Activated T-helper 1 cell treated with anti-CD3 and anti-CD28 coated beads, Interleukin-2, amount 50 U/mL, for 16 hours (primary cell): ENCODE results near the gene VEGFC.

Experiments
- DNase-seq, 2 donors: peaks; one replicate each; pipeline ENCODE4 v3.0.0-alpha.2; 2020; ENCODE audit warnings: low read depth in 1 of 2, low spot score in 1 of 2

Gene VEGFC

GRCh38 chr4:176762661-176763308 is 29.9 kb downstream of the VEGFC start:
- no peak for DNase-seq

GRCh38 chr4:176761872-176762271 is 30.9 kb downstream of the VEGFC start:
- no peak for DNase-seq

DNA sequence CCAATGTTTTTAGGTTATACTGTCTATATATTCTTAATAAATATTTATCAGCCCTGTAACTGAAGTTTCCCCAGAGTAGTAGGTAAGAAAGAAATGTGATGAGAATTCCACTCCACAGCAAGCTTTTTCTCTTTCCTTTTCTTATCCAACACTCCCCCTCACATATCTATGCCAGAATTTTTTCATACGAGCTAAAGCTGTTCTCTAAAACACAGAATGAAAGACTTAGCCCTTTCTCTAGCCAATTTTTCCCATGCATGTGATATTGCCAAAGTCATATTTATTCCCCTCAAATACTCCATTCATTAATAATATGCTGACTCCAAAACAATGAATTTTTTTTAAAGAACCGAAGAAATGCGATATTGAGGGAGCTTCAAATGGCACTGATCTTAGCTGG is 32.3 kb downstream of the VEGFC start:
- DNase-seq = no peak

GRCh38 chr4:176758731-176759130 is 34.0 kb downstream of the VEGFC start:
- no peak for DNase-seq

DNA sequence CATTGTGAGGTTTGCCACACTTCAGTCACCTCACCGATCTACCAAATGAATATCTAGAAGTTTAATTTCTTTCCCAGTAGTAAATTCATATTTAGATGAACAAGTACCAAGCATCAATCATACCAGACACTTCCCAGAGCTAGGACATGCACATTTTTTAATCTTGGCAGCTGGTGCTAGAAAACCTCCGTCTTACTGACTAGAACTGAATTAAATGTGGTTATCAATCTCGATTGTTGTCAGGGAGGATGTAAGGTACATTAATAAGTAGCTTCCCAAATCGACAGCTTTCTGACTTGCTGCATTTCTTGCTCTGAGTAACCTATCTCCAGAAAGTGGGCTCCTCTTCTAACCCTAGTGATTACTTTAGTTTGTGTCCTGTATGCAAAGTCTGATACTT is 34.4 kb downstream of the VEGFC start:
- DNase-seq = no peak

DNA sequence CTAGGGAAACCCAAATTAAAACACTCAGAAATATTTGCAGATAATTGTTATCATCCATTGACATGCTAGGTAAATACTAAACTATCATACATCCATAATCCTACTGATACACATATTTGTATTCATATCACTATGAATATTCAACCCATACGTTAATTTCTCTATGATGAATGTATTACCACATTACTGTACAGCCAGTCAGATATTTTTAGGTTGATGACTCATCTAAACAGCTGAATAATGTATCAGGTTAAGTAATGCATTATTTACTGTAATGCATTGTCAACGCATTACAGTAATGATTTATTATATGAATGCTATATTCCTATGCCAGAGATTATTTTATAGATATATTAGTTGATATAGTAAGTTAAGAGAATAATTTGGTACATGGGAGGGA is 37.1 kb downstream of the VEGFC start:
- DNase-seq = no peak

DNA sequence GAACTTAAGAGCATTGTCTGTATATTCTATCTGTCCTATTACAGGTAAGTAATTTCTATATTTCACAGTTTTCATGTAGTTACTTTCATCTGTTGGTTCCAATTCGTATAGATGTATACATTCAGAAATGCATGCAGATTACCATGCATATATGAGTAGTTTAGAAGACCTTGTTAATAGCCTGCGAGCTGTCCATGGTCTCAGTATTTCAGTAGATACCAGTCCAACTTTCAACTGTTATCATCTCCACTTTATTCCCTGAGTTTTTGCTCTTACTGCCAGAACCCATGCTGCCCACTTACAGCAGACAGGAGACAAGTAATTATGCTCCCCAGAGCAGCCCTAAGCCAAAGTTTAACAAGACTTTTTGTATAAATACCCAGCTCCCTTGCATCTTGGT is 37.7 kb downstream of the VEGFC start:
- DNase-seq = no peak

DNA sequence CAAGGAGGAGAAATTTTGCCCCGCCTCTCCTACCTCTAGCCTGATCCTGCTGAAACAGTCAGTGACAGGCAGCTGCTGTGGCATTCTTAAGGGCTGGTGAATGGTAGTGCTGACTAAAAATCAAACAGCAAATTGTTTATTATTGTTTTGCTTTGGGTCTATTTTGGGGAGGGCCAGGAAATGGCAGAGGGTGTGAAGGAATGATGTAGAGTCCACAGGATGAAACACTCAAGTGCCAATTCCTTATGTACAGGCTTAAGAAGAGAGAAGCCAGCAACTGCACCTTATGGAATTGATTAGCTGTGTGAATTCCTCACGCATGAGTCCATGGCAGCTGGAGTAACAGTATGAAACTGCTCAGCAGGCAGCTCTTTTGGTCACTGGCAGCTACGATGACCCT is 39.7 kb downstream of the VEGFC start:
- DNase-seq = no peak

- DNase-seq = no peak
Observed at GRCh38 chr4:176752191-176752749, 40.5 kb downstream of the VEGFC start.

GRCh38 chr4:176751061-176751460 is 41.7 kb downstream of the VEGFC start:
- no peak for DNase-seq

DNA sequence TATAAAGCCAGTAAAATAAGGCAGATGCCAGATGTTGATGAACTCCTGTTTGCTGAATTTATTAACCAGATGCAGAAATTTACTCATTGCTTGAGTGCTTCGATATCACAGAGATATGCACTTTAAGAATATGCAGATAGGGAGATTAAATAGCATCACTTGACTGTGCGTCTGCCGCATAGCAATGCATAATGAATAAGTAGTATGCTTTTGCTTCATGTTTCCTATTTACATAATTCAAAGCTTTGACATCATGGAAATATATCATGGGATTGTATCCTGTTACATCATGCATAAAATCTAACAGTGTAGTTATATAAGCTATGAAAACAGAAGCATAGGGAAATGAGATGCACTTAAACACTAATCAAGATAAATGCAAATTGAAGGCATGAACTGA is 45.9 kb downstream of the VEGFC start:
- DNase-seq = no peak

DNA sequence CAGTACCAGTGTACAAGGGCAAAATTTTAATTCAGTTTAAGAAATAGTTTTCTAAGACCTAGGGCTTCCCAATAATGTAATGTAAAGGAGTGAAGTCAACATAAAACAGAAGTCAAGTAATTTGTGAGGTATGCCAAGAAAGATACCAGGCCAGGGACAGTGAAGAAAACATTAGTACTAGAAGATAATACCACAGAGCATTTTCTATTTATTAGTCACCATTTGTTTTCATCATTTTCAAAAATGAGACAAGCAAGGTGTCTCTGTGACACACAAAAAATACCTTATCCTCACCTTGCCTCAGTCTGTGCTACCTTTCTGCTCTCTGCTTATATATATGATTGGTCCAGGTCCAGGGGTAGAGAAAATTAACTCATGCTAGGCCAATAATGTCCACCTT is 46.8 kb downstream of the VEGFC start:
- no peak for DNase-seq

- no peak for DNase-seq
Observed at GRCh38 chr4:176744091-176744490, 48.6 kb downstream of the VEGFC start.

DNA sequence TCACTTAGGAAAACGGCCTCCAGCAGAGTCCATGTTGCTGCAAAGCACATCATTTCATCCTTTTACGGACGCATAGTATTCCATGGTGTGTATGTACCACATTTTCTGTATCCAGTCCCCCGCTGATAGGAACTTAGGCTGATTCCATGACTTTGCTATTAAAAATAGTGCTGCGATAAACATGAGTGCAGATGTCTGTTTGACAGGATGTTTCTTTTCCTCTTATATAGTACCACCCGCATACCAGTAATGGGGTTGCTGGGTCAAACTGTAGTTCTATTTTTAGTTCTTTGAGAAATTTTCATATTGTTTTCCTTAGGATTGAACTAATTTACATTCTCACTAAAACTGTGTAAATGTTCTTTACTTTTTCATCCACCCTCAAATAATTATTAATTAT is 50.5 kb downstream of the VEGFC start:
- DNase-seq = no peak

DNA sequence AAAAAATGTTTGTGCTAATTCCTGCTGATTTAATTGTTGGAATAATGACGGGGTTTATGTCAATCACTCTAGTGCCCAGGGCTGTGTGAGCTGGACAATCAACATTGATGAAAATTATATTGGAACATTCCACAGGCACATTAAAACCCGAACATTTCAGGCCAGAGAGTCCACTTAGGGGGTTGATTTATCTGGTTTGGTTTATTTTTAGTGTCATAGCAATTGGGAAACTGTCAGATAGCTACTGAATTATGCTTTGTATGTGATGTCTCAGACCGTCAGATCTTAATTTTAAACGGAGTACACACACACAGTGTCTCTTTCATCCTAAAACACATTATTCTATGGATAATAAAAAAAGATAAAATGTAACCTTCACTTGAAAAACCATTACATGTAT is 51.5 kb downstream of the VEGFC start:
- no peak for DNase-seq

- no peak for DNase-seq
Observed at GRCh38 chr4:176735300-176735699, 57.4 kb downstream of the VEGFC start.

DNA sequence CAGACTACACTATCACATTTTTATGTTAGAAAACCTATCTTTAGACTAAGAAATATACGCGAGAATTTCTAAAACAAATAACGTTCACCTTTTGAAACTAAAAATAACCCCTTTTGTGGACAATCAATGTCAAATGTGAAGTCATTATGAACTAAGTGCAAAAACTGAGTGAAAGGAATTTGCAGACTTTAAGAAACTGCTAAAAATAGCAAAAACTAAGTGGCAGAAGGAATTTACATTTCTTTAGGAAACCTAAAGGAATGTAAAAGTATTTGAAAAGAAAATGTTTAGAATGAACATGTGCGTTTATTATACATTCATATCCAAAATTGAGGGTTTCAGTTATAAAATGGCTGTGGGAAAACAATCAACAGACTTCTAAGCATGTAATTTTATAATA is 58.3 kb downstream of the VEGFC start:
- DNase-seq = no peak

DNA sequence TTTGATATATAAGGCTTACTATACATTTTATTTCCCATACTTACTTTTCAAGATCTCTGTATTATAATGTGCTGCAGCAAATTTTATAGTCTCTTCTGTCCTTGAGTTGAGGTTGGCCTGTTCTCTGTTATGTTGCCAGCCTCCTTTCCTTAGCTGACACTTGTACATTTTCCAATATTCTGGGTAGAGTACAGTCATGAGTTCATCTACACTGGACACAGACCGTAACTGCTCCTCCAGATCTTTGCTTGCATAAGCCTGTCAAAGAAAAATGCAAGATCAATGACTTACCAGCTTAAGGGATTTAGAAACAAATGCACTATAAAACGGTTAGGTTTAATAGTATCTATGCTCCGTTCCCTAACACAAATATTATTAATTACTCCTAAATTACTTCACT is 63.2 kb downstream of the VEGFC start:
- DNase-seq = no peak

- DNase-seq = no peak
Observed at GRCh38 chr4:176726803-176727202, 65.9 kb downstream of the VEGFC start.

DNA sequence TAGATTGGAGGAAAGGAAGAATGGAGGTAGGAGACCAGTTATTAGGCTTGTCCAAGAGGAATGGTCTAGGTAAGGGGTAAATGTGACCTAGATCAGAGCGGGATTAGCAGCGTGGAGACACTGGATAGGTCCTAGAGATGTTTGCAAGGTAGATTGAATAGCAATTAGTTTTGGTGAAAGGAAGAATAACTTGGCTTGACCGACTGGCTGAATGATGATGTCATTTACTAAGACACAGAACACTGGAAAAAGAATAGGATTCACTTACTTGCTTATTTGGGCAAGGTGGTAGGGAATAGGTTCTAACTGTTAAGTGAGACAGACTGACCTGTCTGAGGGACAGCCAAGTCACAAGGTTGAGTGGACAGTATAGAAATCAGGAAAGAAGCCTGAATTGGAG is 71.3 kb downstream of the VEGFC start:
- DNase-seq = no peak

DNA sequence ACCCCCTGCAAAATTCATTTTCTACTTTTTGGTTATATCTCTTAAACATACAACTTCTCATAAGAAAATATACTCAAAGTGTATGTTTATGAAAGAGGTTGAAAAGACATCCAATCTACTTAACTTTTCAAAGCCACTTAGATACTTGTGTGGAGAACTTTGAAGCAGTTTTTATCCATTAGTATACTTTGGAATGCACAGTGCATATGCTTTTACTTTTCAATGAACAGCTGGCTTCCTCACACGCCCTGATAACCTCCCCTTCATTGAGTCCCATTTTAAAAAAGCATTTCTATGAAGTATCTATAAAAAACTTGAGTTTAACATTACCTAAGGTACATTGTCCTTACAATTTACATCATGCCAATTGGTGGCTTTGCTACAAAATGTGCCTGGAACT is 73.8 kb downstream of the VEGFC start:
- DNase-seq = no peak

DNA sequence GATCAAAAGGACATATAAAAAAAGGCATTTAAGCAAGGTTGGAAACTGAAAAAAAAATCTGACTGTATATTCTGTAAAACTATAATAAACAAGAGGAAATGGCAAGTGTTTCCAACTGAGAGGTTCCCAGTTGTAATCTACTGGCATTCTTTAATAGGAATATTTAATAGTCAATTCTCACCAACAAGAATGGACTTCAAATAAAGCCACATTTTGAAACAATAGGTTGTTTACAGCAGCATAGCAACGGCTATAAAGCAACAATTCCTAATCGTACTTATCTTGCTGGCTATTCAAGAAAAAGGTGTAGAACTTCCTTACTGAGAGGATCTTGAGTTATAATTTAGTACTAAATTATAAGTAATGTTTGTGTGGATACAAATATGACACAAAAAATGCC is 75.5 kb downstream of the VEGFC start:
- DNase-seq = no peak

- no peak for DNase-seq
Observed at GRCh38 chr4:176709417-176709816, 83.3 kb downstream of the VEGFC start.
